ENCODE measurements around the gene PDSS2. TPM values are rescaled to one million over a fixed set of nuclear protein-coding genes. Genes with fewer than 3 reads are reported as not detected.

Gene PDSS2
- polyA plus RNA-seq, 1 of the 3 experiments (the other 2 are of a cell fraction), result 5.6 TPM

GRCh38 chr6:107331409-107332386, 127.7 kb downstream of the PDSS2 start:
- H3K4me3 ChIP-seq (ENCODE audit: low read depth in 2 of 2, low read length in 1 of 2), result no peak overlapping the region
- H3K9me3 ChIP-seq, result no peaks in the 10 kb centered on the region
- CTCF ChIA-PET, result interaction anchor here (0.9 to 4.9 kb wide), 4 partner anchors 8 to 15 kb away, joined by 3 to 21 read pairs (median 3); no protein-coding TSS in a partner anchor
- no peak overlapping the region for H2AFZ ChIP-seq (ENCODE audit: low read depth)
- WGBS (ENCODE audit: low lambda C conversion rate), result 92% methylated on average over 5 of the region's 5 CpGs
- H3K27me3 ChIP-seq (ENCODE audit: insufficient read depth), result no peaks in the 10 kb centered on the region
- no peak for DNase-seq
- no peak overlapping the region for H3K9ac ChIP-seq
- no peak overlapping the region for H3K4me2 ChIP-seq
- no peaks in the 10 kb centered on the region for H3F3A ChIP-seq (replicated peaks; ENCODE audit: insufficient read depth)
- no peaks in the 10 kb centered on the region for H3K9me2 ChIP-seq
- no peaks in the 10 kb centered on the region for H3K79me2 ChIP-seq (ENCODE audit: insufficient read depth)
- no peak overlapping the region for H3K27ac ChIP-seq (ENCODE audit: low read depth in 2 of 2, low read length in 1 of 2)
- H4K20me1 ChIP-seq (ENCODE audit: insufficient read depth), result no peaks in the 10 kb centered on the region
- TF ChIP-seq GATA2 (CRISPR knock-in tag; IDR thresholded peaks at IDR 0.05), result no peak
- TF ChIP-seq CHD2 (IDR thresholded peaks at IDR 0.05; ENCODE audit: low read length, partially characterized antibody), result no peak
- TF ChIP-seq PBX3 (IDR thresholded peaks at IDR 0.05), result no peak
- TF ChIP-seq FOXJ3 (CRISPR knock-in tag; IDR thresholded peaks at IDR 0.05), result no peak
- TF ChIP-seq NFIC (IDR thresholded peaks at IDR 0.05; ENCODE audit: borderline replicate concordance), result no peak
- TF ChIP-seq SMC3 (IDR thresholded peaks at IDR 0.05; ENCODE audit: low read depth, low read length), result no peak
- TF ChIP-seq MXI1 (IDR thresholded peaks at IDR 0.05; ENCODE audit: low read depth, low read length), result no peak
- no peak for TF ChIP-seq EZH2phosphoT487 (IDR thresholded peaks at IDR 0.05; ENCODE audit: borderline replicate concordance, low read depth)
- no peak for TF ChIP-seq ELF1 (IDR thresholded peaks at IDR 0.05)
- no peak for TF ChIP-seq POLR2AphosphoS5 (IDR thresholded peaks at IDR 0.05; ENCODE audit: low read depth, low read length)
- no peak for TF ChIP-seq FOXM1 (IDR thresholded peaks at IDR 0.05; ENCODE audit: low read depth)
- TF ChIP-seq TCF12 (IDR thresholded peaks at IDR 0.05), result no peak
- no peak for TF ChIP-seq ZBTB33 (IDR thresholded peaks at IDR 0.05; ENCODE audit: borderline replicate concordance, low read depth)
- TF ChIP-seq NRF1 (IDR thresholded peaks at IDR 0.05; ENCODE audit: low read depth, low read length), result no peak
- TF ChIP-seq IRF3 (IDR thresholded peaks at IDR 0.05; ENCODE audit: low read depth, low read length), result no peak
- no peak for TF ChIP-seq GABPA (IDR thresholded peaks at IDR 0.05; ENCODE audit: low read depth)
- no peak for TF ChIP-seq USF1 (IDR thresholded peaks at IDR 0.05; ENCODE audit: borderline replicate concordance, low read depth)
- TF ChIP-seq TAF1 (IDR thresholded peaks at IDR 0.05; ENCODE audit: borderline replicate concordance, low read depth, low read length), result no peak
- H3K4me1 ChIP-seq (ENCODE audit: control insufficient read depth in 1 of 2, insufficient read depth in 2 of 2, low read depth in 1 of 2, low read length in 1 of 2), result no peaks in the 10 kb centered on the region
- POLR2A ChIA-PET, result no interaction called here
- no peaks in the 10 kb centered on the region for H3K36me3 ChIP-seq (replicated peaks in 1 of 2; ENCODE audit: control insufficient read depth in 1 of 2, insufficient read depth in 2 of 2, low read length in 1 of 2)
